Activated CD4-positive, alpha-beta T cell treated with anti-CD3 and anti-CD28 coated beads, Interleukin-2, amount 10 ng/mL, durations not matched to agents 24 days and 14 days (primary cell): ENCODE data around the gene TRPC4. TPM values are rescaled to one million over a fixed set of nuclear protein-coding genes. Genes with fewer than 3 reads are reported as not detected.
"Not testable (repeated sequence)": the region's sequence is repeated elsewhere in the genome, so short reads cannot be mapped to it uniquely, and the experiment has no call there.

Experiments used
- DNase-seq: peaks from one replicate; pipeline ENCODE4 v3.0.0; 2022
- H3K27ac Mint-ChIP-seq: one replicate; pipeline ENCODE4 v1.8.0; 2022; ENCODE audit warnings: mild to moderate bottlenecking, mixed read lengths
- H3K27me3 Mint-ChIP-seq: one replicate; pipeline ENCODE4 v1.8.0; 2022; ENCODE audit warnings: mixed read lengths
- H3K36me3 Mint-ChIP-seq: one replicate; pipeline ENCODE4 v1.8.0; 2022; ENCODE audit warnings: low read depth, mild to moderate bottlenecking, mixed read lengths
- H3K4me1 Mint-ChIP-seq: one replicate; pipeline ENCODE4 v1.8.0; 2021; ENCODE audit warnings: mixed read lengths
- H3K4me3 Mint-ChIP-seq: one replicate; pipeline ENCODE4 v1.8.0; 2022; ENCODE audit warnings: mild to moderate bottlenecking, moderate library complexity, mixed read lengths
- H3K9me3 Mint-ChIP-seq: one replicate; pipeline ENCODE4 v1.8.0; 2021; ENCODE audit warnings: mixed read lengths
- intact Hi-C: fragments of 100-400 bp; cut with micrococcal nuclease; formaldehyde crosslinking; loops from one replicate; pipeline ENCODE4 v1.15.1; 2023
- total RNA-seq: library from RNA; stranded (reverse); gene quantifications from 2 replicates; pipeline ENCODE4 v1.2.3, GENCODE V29; 2022

Gene TRPC4
- total RNA-seq, 1 donor from 2014 or later, result not detected

GRCh38 chr13:37613638-37614037 lies 255.9 kb downstream of the TRPC4 start:
- Mint-ChIP-seq H3K36me3 (no peaks in the 10 kb centered on the region), H3K9me3 (no peaks in the 10 kb centered on the region)
- intact Hi-C loops, result no loop called here

DNA sequence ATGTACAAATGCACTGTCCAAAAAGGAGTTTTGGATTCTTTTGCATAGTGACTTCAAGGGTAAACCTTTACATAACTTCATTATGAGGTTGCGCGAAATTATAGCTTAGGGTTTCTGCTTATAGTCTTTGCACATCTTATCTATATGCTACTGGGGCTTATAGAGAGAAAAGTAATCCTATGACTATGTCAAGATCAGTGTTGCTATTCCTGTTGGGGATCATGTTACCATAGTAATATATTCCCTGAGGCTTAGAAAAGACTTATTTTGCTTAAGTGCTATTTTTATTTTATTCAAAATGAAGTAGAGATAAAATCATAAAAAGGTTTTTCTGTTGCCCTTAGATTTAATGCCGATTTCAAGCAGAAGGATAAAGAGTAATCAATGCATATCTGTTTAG lies 256.3 kb downstream of the TRPC4 start:
- intact Hi-C loops, result no loop called here
- H3K9me3 Mint-ChIP-seq, result no peaks in the 10 kb centered on the region
- H3K4me1 Mint-ChIP-seq, result no peaks in the 10 kb centered on the region
- no peak overlapping the region for H3K27ac Mint-ChIP-seq
- no peak for DNase-seq
- no peaks in the 10 kb centered on the region for H3K27me3 Mint-ChIP-seq
- no peak overlapping the region for H3K4me3 Mint-ChIP-seq
- H3K36me3 Mint-ChIP-seq, result no peaks in the 10 kb centered on the region

More at GRCh38 chr13:37613638-37614037, 255.9 kb downstream of the TRPC4 start:
- no peaks in the 10 kb centered on the region for H3K27me3 Mint-ChIP-seq
- no peak overlapping the region for H3K27ac Mint-ChIP-seq
- no peaks in the 10 kb centered on the region for H3K4me1 Mint-ChIP-seq
- no peak overlapping the region for H3K4me3 Mint-ChIP-seq
- DNase-seq, result no peak

- no peak overlapping the region for H3K4me3 Mint-ChIP-seq
- intact Hi-C loops, result loop anchor here (10.0 kb wide), 1 partner anchor 534 kb away; no protein-coding TSS in a partner anchor
- H3K9me3 Mint-ChIP-seq, result no peaks in the 10 kb centered on the region
- H3K36me3 Mint-ChIP-seq, result no peaks in the 10 kb centered on the region
- H3K27me3 Mint-ChIP-seq, result no peaks in the 10 kb centered on the region
- no peaks in the 10 kb centered on the region for H3K4me1 Mint-ChIP-seq
- no peak for DNase-seq
- no peak overlapping the region for H3K27ac Mint-ChIP-seq
Observed at GRCh38 chr13:37608750-37609339, 260.7 kb downstream of the TRPC4 start.

GRCh38 chr13:37602733-37603381 lies 266.7 kb downstream of the TRPC4 start:
- Mint-ChIP-seq H3K36me3 (no peaks in the 10 kb centered on the region), H3K4me1 (no peaks in the 10 kb centered on the region), H3K27me3 (no peaks in the 10 kb centered on the region), H3K4me3 (no peak overlapping the region), H3K27ac (no peak overlapping the region), H3K9me3 (no peaks in the 10 kb centered on the region)
- no peak for DNase-seq
- intact Hi-C loops, result loop anchor here (10.0 kb wide), 1 partner anchor 528 kb away; no protein-coding TSS in a partner anchor

- no peaks in the 10 kb centered on the region for H3K36me3 Mint-ChIP-seq
- intact Hi-C loops, result loop anchor here (10.0 kb wide), 1 partner anchor 527 kb away; no protein-coding TSS in a partner anchor
Observed at GRCh38 chr13:37601648-37602440, 267.7 kb downstream of the TRPC4 start.

DNA sequence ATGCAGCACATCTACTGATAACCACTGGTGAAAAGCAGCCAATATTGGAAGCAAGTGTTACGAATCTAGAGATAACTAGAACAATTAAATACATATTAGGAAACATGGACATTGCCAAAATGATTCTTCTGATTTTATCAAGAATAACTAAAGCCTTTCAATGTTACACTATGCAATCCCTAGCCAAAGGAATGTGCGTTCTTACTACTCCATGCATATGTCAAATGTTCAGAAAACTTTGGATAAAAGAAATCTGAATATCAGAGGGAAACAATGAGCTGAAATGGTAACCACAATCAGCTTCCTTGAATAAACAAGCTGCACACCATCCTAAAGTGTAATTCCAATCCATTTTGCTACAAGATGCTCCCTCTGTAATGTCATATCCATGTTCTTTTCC lies 270.1 kb downstream of the TRPC4 start:
- H3K27ac Mint-ChIP-seq, result no peak overlapping the region
- no peaks in the 10 kb centered on the region for H3K9me3 Mint-ChIP-seq
- intact Hi-C loops, result no loop called here
- H3K36me3 Mint-ChIP-seq, result no peaks in the 10 kb centered on the region
- H3K27me3 Mint-ChIP-seq, result no peaks in the 10 kb centered on the region
- DNase-seq, result no peak
- no peak overlapping the region for H3K4me3 Mint-ChIP-seq
- no peaks in the 10 kb centered on the region for H3K4me1 Mint-ChIP-seq

More at GRCh38 chr13:37601648-37602440, 267.7 kb downstream of the TRPC4 start:
- Mint-ChIP-seq H3K9me3 (no peaks in the 10 kb centered on the region), H3K27ac (no peak overlapping the region), H3K4me1 (no peaks in the 10 kb centered on the region), H3K27me3 (no peaks in the 10 kb centered on the region), H3K4me3 (no peak overlapping the region)
- no peak for DNase-seq

DNA sequence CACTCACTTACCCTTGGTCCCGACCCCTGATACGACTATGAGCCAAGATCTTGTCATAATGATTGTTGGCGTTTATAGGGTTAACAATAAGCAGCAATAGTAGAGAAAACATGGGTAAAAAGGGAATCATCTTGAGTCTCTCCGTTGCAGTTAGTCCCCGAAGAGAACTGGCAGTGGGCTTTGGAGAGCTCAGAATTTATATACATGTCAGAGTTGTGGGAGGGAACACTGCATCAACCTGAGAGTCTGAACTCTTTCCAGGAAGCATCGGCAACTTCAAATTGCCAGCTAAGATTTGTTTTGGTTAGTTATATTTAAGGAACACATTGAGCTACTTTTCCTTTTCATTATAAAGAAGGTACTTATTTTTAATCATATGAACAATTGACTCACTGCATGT lies 271.0 kb downstream of the TRPC4 start, which contains the start of gene POSTN:
POSTN (minus strand) TSS at position 172 of the 400 bp plus-strand sequence; CDS start at position 130, 42 bp downstream.
- Mint-ChIP-seq H3K4me1 (no peaks in the 10 kb centered on the region), H3K27ac (no peak within 1 kb of the TSS), H3K4me3 (no peak within 1 kb of the TSS), H3K9me3 (no peaks in the 10 kb centered on the region), H3K27me3 (no peaks in the 10 kb centered on the region), H3K36me3 (no peaks in the 10 kb centered on the region)
- no peak for DNase-seq
- intact Hi-C loops, result no loop called here

DNA sequence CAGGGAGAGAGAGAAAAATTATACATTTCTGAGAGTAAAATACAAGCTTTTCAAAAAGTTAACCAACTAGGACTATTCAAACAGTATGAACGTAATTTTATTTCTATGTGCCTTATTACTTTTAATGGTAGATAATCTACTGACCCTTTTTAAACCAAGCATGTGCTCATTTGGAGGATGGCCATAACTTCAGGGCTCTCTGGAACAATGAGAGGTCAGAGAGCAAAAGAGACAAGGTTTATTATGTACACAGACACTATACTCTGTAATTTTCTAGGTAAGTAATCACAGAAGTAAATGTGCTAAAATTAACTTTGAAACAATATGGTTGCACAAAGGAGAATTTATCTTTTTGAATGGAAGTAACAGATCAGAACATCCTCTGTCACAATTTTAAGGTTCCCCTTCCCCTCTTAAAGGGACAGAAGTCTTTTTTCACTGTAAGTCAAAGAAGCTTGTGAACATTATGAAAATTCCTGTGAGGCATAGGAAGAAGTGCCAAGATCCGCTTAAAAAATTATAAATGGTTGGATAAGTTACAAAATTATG lies 272.0 kb downstream of the TRPC4 start:
- no peaks in the 10 kb centered on the region for H3K36me3 Mint-ChIP-seq
- H3K27me3 Mint-ChIP-seq, result no peaks in the 10 kb centered on the region
- DNase-seq, result no peak
- H3K27ac Mint-ChIP-seq, result no peak overlapping the region
- no peaks in the 10 kb centered on the region for H3K9me3 Mint-ChIP-seq
- intact Hi-C loops, result no loop called here
- H3K4me1 Mint-ChIP-seq, result no peaks in the 10 kb centered on the region
- no peak overlapping the region for H3K4me3 Mint-ChIP-seq

GRCh38 chr13:37596805-37597204 lies 272.8 kb downstream of the TRPC4 start:
- Mint-ChIP-seq H3K4me3 (no peak overlapping the region), H3K36me3 (no peaks in the 10 kb centered on the region), H3K27ac (no peak overlapping the region), H3K27me3 (no peaks in the 10 kb centered on the region), H3K4me1 (no peaks in the 10 kb centered on the region), H3K9me3 (no peaks in the 10 kb centered on the region)
- no peak for DNase-seq
- intact Hi-C loops, result no loop called here

DNA sequence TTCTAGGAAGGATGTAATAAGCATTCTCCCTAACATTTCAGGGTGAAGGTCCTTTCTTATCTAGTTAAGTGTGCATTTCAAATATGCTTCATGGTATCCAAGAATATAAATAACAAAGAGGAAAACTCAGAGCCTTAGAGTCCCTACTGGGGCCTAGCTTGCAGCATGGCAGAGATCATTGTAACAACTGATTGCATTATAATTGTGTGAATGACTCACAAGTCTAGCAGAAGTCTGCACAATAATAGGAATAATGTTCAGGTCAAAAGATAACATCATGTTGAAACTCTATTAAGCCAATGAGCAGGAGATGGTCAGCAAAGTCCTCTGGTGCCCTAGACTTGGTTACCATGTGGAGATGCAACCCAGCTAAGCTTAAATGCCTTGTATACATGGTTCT lies 274.4 kb downstream of the TRPC4 start:
- Mint-ChIP-seq H3K27me3 (no peaks in the 10 kb centered on the region), H3K9me3 (no peaks in the 10 kb centered on the region), H3K4me1 (no peaks in the 10 kb centered on the region), H3K4me3 (no peak overlapping the region), H3K36me3 (no peaks in the 10 kb centered on the region), H3K27ac (no peak overlapping the region)
- intact Hi-C loops, result no loop called here
- DNase-seq, result no peak

GRCh38 chr13:37594550-37594949 lies 275.0 kb downstream of the TRPC4 start:
- intact Hi-C loops, result no loop called here
- H3K4me3 Mint-ChIP-seq, result no peak overlapping the region
- DNase-seq, result no peak
- no peaks in the 10 kb centered on the region for H3K36me3 Mint-ChIP-seq
- no peaks in the 10 kb centered on the region for H3K9me3 Mint-ChIP-seq
- H3K4me1 Mint-ChIP-seq, result no peaks in the 10 kb centered on the region
- H3K27ac Mint-ChIP-seq, result no peak overlapping the region
- no peaks in the 10 kb centered on the region for H3K27me3 Mint-ChIP-seq

GRCh38 chr13:37589381-37589780 lies 280.2 kb downstream of the TRPC4 start:
- H3K4me1 Mint-ChIP-seq, H3K4me3 Mint-ChIP-seq, DNase-seq, H3K27ac Mint-ChIP-seq, H3K9me3 Mint-ChIP-seq, H3K27me3 Mint-ChIP-seq, intact Hi-C loops, H3K36me3 Mint-ChIP-seq: not testable (repeated sequence)

DNA sequence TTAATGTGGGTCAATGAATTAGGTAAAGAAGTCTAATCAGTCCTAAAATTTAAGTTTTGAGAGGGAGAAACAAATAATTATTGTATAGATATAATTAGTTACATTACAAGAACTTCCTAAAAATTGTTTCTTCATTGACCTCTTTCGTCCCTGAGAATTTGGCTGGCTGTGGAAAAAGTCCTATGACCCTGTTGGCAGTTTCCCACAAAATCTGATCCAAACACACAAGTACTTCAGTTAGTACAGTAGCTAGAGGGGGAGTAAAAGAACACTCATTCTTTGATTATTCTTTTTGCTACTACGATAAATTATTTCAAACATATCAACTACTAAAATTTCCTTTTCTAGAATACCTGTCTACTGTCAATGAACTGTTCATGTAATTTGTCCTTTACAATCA lies 282.3 kb downstream of the TRPC4 start:
- no peak for DNase-seq
- no peaks in the 10 kb centered on the region for H3K27me3 Mint-ChIP-seq
- intact Hi-C loops, result no loop called here
- H3K4me3 Mint-ChIP-seq, result no peak overlapping the region
- H3K4me1 Mint-ChIP-seq, result no peaks in the 10 kb centered on the region
- no peaks in the 10 kb centered on the region for H3K9me3 Mint-ChIP-seq
- no peaks in the 10 kb centered on the region for H3K36me3 Mint-ChIP-seq
- no peak overlapping the region for H3K27ac Mint-ChIP-seq
